ENCODE data around the gene RHOC. TPM values are rescaled to one million over a fixed set of nuclear protein-coding genes. Genes with fewer than 3 reads are reported as not detected.

Gene RHOC
- total RNA-seq, 2 experiments from 2014 or later: 81.2 to 85.5 TPM

GRCh38 chr1:112703706-112704105 lies 3.2 kb downstream of the RHOC start:
- Mint-ChIP-seq H3K4me1 (peaks cover 51% of the 10 kb centered on the region), H3K27ac (peak overlapping the region; percentile 89), H3K27me3 (peaks cover 13% of the 10 kb centered on the region), H3K36me3 (peaks cover 8% of the 10 kb centered on the region), H3K9me3 (no peaks in the 10 kb centered on the region), H3K4me3 (peak overlapping the region; percentile 84)
- POLR2A ChIA-PET: interaction anchor here (0.9 to 4.2 kb wide), 6 partner anchors 9 to 202 kb away, joined by 4 to 35 read pairs (median 8); partner anchors contain the start of genes CAPZA1, MOV10, PPM1J and ST7L
- no peak for DNase-seq
- no peak for ATAC-seq (ENCODE audit: low read depth)

- ATAC-seq (ENCODE audit: low read depth) (no peak), DNase-seq (peak; percentile 26)
- H3K27me3 Mint-ChIP-seq: peaks cover 4% of the 10 kb centered on the region
- peaks cover 8% of the 10 kb centered on the region for H3K36me3 Mint-ChIP-seq
- POLR2A ChIA-PET: interaction anchor here (1.0 to 4.2 kb wide), 4 partner anchors 13 to 84 kb away, joined by 3 to 35 read pairs (median 10); partner anchors contain the start of genes CAPZA1, MOV10, PPM1J and ST7L
- no peaks in the 10 kb centered on the region for H3K9me3 Mint-ChIP-seq
- peak overlapping the region; percentile 69 for H3K27ac Mint-ChIP-seq
- peak overlapping the region; percentile 20 for H3K4me3 Mint-ChIP-seq
- peaks cover 50% of the 10 kb centered on the region for H3K4me1 Mint-ChIP-seq
Measured at GRCh38 chr1:112702420-112703261, 4.3 kb downstream of the RHOC start.

GRCh38 chr1:112702067-112702395 lies 4.9 kb downstream of the RHOC start:
- DNase-seq (no peak), ATAC-seq (ENCODE audit: low read depth) (no peak)
- H3K27ac Mint-ChIP-seq: peak overlapping the region; percentile 69
- no peaks in the 10 kb centered on the region for H3K27me3 Mint-ChIP-seq
- H3K9me3 Mint-ChIP-seq: no peaks in the 10 kb centered on the region
- peaks cover 8% of the 10 kb centered on the region for H3K36me3 Mint-ChIP-seq
- H3K4me1 Mint-ChIP-seq: peaks cover 48% of the 10 kb centered on the region
- POLR2A ChIA-PET: interaction anchor here (2.0 to 4.2 kb wide), 3 partner anchors 13 to 83 kb away, joined by 9 to 35 read pairs (median 10); partner anchors contain the start of genes CAPZA1, MOV10, PPM1J and ST7L
- H3K4me3 Mint-ChIP-seq: peak overlapping the region; percentile 1

- no peaks in the 10 kb centered on the region for H3K27me3 Mint-ChIP-seq
- POLR2A ChIA-PET: interaction anchor here (2.0 to 4.2 kb wide), 3 partner anchors 14 to 83 kb away, joined by 9 to 35 read pairs (median 10); partner anchors contain the start of genes CAPZA1, MOV10, PPM1J and ST7L
- peak overlapping the region; percentile 1 for H3K4me3 Mint-ChIP-seq
- H3K27ac Mint-ChIP-seq: peak overlapping the region; percentile 87
- DNase-seq (no peak), ATAC-seq (ENCODE audit: low read depth) (no peak)
- no peaks in the 10 kb centered on the region for H3K9me3 Mint-ChIP-seq
- H3K4me1 Mint-ChIP-seq: peaks cover 48% of the 10 kb centered on the region
- peaks cover 8% of the 10 kb centered on the region for H3K36me3 Mint-ChIP-seq
Measured at GRCh38 chr1:112701227-112702066, 5.5 kb downstream of the RHOC start.

GRCh38 chr1:112700290-112701226 lies 6.4 kb downstream of the RHOC start:
- peak; percentile 31 for ATAC-seq (ENCODE audit: low read depth)

GRCh38 chr1:112699425-112700144 lies 7.3 kb downstream of the RHOC start:
- POLR2A ChIA-PET: interaction anchor here (1.4 to 1.8 kb wide), 3 partner anchors 15 to 81 kb away, joined by 3 to 5 read pairs (median 5); partner anchors contain the start of genes CAPZA1, MOV10, PPM1J and ST7L
- H3K4me3 Mint-ChIP-seq: no peak overlapping the region
- no peaks in the 10 kb centered on the region for H3K27me3 Mint-ChIP-seq
- ATAC-seq (ENCODE audit: low read depth) (no peak), DNase-seq (no peak)
- no peaks in the 10 kb centered on the region for H3K9me3 Mint-ChIP-seq
- H3K4me1 Mint-ChIP-seq: peaks cover 35% of the 10 kb centered on the region
- peaks cover 8% of the 10 kb centered on the region for H3K36me3 Mint-ChIP-seq
- peak overlapping the region; percentile 87 for H3K27ac Mint-ChIP-seq

More at GRCh38 chr1:112700290-112701226, 6.4 kb downstream of the RHOC start:
- DNase-seq: peak; percentile 79
- Mint-ChIP-seq H3K27ac (peak overlapping the region; percentile 87), H3K4me3 (peak overlapping the region; percentile 54), H3K4me1 (peaks cover 44% of the 10 kb centered on the region), H3K9me3 (no peaks in the 10 kb centered on the region), H3K36me3 (peaks cover 8% of the 10 kb centered on the region), H3K27me3 (no peaks in the 10 kb centered on the region)
- POLR2A ChIA-PET: interaction anchor here (0.7 to 1.8 kb wide), 4 partner anchors 14 to 82 kb away, joined by 3 to 5 read pairs (median 4); partner anchors contain the start of genes CAPZA1, MOV10, PPM1J and ST7L

- Mint-ChIP-seq H3K36me3 (peaks cover 8% of the 10 kb centered on the region), H3K9me3 (no peaks in the 10 kb centered on the region), H3K4me1 (peaks cover 27% of the 10 kb centered on the region), H3K4me3 (no peak overlapping the region), H3K27me3 (no peaks in the 10 kb centered on the region), H3K27ac (peak overlapping the region; percentile 16)
- POLR2A ChIA-PET: interaction anchor here (1.6 to 1.8 kb wide), 2 partner anchors 16 to 80 kb away, joined by 3 to 5 read pairs; partner anchors contain the start of genes CAPZA1, PPM1J and ST7L
- ATAC-seq (ENCODE audit: low read depth) (no peak), DNase-seq (no peak)
Measured at GRCh38 chr1:112698366-112699310, 8.3 kb downstream of the RHOC start.

GRCh38 chr1:112697781-112698201 lies 9.1 kb downstream of the RHOC start:
- no peak overlapping the region for H3K27ac Mint-ChIP-seq

GRCh38 chr1:112696578-112697314 lies 10.2 kb downstream of the RHOC start:
- peaks cover 15% of the 10 kb centered on the region for H3K4me1 Mint-ChIP-seq
- ATAC-seq (ENCODE audit: low read depth) (no peak), DNase-seq (no peak)
- POLR2A ChIA-PET: no interaction called here
- no peak overlapping the region for H3K27ac Mint-ChIP-seq
- H3K4me3 Mint-ChIP-seq: no peak overlapping the region
- H3K9me3 Mint-ChIP-seq: no peaks in the 10 kb centered on the region
- H3K27me3 Mint-ChIP-seq: no peaks in the 10 kb centered on the region
- peaks cover 4% of the 10 kb centered on the region for H3K36me3 Mint-ChIP-seq

More at GRCh38 chr1:112697781-112698201, 9.1 kb downstream of the RHOC start:
- Mint-ChIP-seq H3K4me1 (peaks cover 25% of the 10 kb centered on the region), H3K36me3 (peaks cover 8% of the 10 kb centered on the region), H3K27me3 (no peaks in the 10 kb centered on the region), H3K4me3 (no peak overlapping the region), H3K9me3 (no peaks in the 10 kb centered on the region)
- DNase-seq (no peak), ATAC-seq (ENCODE audit: low read depth) (no peak)
- POLR2A ChIA-PET: no interaction called here

- no peak for ATAC-seq (ENCODE audit: low read depth)
- Mint-ChIP-seq H3K9me3 (no peaks in the 10 kb centered on the region), H3K27me3 (no peaks in the 10 kb centered on the region), H3K4me1 (peaks cover 5% of the 10 kb centered on the region), H3K4me3 (no peak overlapping the region), H3K36me3 (peaks cover 5% of the 10 kb centered on the region), H3K27ac (no peak overlapping the region)
- no peak for DNase-seq
- POLR2A ChIA-PET: interaction anchor here (3.0 kb wide), 1 partner anchor 9 kb away, joined by 8 read pairs; no protein-coding TSS in a partner anchor
Measured at GRCh38 chr1:112695276-112695675, 11.7 kb downstream of the RHOC start.
